ENCODE data around the gene IL36A. TPM values are rescaled to one million over a fixed set of nuclear protein-coding genes. Genes with fewer than 3 reads are reported as not detected.

The IL36A gene
- total RNA-seq, 1 donor from 2014 or later: not detected

DNA sequence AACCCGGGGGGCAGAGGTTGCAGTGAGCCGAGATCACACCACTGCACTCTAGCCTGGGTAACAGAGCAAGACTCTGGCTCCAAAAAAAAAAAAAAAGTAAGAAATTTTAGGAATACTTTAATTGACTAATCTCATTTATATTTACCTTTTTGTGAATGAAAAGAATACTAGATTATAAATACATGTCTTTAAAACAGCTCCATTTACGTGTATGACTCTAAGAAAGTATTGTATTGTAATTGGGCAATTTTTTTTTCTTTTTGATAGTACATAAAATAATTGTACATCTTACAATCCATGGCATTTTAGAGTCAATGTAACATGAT, 8.0 kb downstream of the IL36A start:
- Mint-ChIP-seq H3K36me3 (no peaks in the 10 kb centered on the region), H3K4me1 (no peaks in the 10 kb centered on the region), H3K27me3 (ENCODE audit: low read depth) (peaks cover 47% of the 10 kb centered on the region), H3K27ac (no peak overlapping the region), H3K4me3 (no peak overlapping the region), H3K9me3 (peaks cover 13% of the 10 kb centered on the region)
- no peak for DNase-seq (ENCODE audit: low spot score in 2 of 2, unreplicated experiment in 2 of 2)
- TF ChIP-seq, protein P1, sequence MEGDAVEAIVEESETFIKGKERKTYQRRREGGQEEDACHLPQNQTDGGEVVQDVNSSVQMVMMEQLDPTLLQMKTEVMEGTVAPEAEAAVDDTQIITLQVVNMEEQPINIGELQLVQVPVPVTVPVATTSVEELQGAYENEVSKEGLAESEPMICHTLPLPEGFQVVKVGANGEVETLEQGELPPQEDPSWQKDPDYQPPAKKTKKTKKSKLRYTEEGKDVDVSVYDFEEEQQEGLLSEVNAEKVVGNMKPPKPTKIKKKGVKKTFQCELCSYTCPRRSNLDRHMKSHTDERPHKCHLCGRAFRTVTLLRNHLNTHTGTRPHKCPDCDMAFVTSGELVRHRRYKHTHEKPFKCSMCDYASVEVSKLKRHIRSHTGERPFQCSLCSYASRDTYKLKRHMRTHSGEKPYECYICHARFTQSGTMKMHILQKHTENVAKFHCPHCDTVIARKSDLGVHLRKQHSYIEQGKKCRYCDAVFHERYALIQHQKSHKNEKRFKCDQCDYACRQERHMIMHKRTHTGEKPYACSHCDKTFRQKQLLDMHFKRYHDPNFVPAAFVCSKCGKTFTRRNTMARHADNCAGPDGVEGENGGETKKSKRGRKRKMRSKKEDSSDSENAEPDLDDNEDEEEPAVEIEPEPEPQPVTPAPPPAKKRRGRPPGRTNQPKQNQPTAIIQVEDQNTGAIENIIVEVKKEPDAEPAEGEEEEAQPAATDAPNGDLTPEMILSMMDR (IDR thresholded peaks at IDR 0.05; ENCODE audit: unreplicated experiment): no peak

GRCh38 chr2:113014067-113014466, 8.8 kb downstream of the IL36A start:
- peaks cover 20% of the 10 kb centered on the region for H3K9me3 Mint-ChIP-seq
- no peaks in the 10 kb centered on the region for H3K36me3 Mint-ChIP-seq
- TF ChIP-seq, protein P1 (IDR thresholded peaks at IDR 0.05; ENCODE audit: unreplicated experiment): no peak
- no peaks in the 10 kb centered on the region for H3K4me1 Mint-ChIP-seq
- H3K27me3 Mint-ChIP-seq (ENCODE audit: low read depth): peaks cover 50% of the 10 kb centered on the region
- no peak overlapping the region for H3K4me3 Mint-ChIP-seq
- DNase-seq (ENCODE audit: low spot score in 2 of 2, unreplicated experiment in 2 of 2): no peak
- H3K27ac Mint-ChIP-seq: no peak overlapping the region

GRCh38 chr2:113015042-113015441, 9.8 kb downstream of the IL36A start:
- no peak for DNase-seq (ENCODE audit: low spot score in 2 of 2, unreplicated experiment in 2 of 2)
- Mint-ChIP-seq H3K9me3 (peaks cover 26% of the 10 kb centered on the region), H3K4me3 (no peak overlapping the region), H3K36me3 (no peaks in the 10 kb centered on the region), H3K4me1 (no peaks in the 10 kb centered on the region), H3K27me3 (ENCODE audit: low read depth) (peaks cover 52% of the 10 kb centered on the region), H3K27ac (no peak overlapping the region)
- TF ChIP-seq, protein P1 (IDR thresholded peaks at IDR 0.05; ENCODE audit: unreplicated experiment): no peak

DNA sequence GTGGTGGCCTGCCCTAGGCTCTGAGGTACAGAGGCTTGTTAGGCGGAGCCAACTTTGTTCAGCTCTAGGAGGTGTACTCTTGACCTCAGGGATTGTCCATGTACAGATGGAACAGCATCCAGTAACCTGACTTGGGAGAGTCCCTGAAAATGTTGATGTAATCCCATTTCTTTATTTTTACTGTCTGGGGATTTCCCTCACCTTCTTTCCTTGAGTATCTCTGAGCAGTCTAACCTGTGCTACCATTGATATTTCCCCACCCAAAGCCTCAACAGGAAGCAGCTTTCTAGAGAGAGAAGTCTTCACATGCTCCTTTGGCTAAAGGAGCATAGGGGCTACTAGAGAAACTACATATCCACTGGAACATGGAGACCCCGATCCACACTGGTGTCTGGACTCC, 10.4 kb downstream of the IL36A start:
- Mint-ChIP-seq H3K9me3 (peaks cover 26% of the 10 kb centered on the region), H3K4me3 (no peak overlapping the region), H3K4me1 (no peaks in the 10 kb centered on the region), H3K27me3 (ENCODE audit: low read depth) (peaks cover 48% of the 10 kb centered on the region), H3K27ac (no peak overlapping the region), H3K36me3 (no peaks in the 10 kb centered on the region)
- no peak for DNase-seq (ENCODE audit: low spot score in 2 of 2, unreplicated experiment in 2 of 2)
- TF ChIP-seq, protein P1 (IDR thresholded peaks at IDR 0.05; ENCODE audit: unreplicated experiment): no peak

- no peak overlapping the region for H3K4me3 Mint-ChIP-seq
- no peak overlapping the region for H3K27ac Mint-ChIP-seq
- no peaks in the 10 kb centered on the region for H3K36me3 Mint-ChIP-seq
- no peak for DNase-seq (ENCODE audit: low spot score in 2 of 2, unreplicated experiment in 2 of 2)
- no peaks in the 10 kb centered on the region for H3K4me1 Mint-ChIP-seq
- TF ChIP-seq, protein P1 (IDR thresholded peaks at IDR 0.05; ENCODE audit: unreplicated experiment): no peak
- peaks cover 20% of the 10 kb centered on the region for H3K9me3 Mint-ChIP-seq
- peaks cover 51% of the 10 kb centered on the region for H3K27me3 Mint-ChIP-seq (ENCODE audit: low read depth)
Measured at GRCh38 chr2:113018509-113018908, 13.2 kb downstream of the IL36A start.

DNA sequence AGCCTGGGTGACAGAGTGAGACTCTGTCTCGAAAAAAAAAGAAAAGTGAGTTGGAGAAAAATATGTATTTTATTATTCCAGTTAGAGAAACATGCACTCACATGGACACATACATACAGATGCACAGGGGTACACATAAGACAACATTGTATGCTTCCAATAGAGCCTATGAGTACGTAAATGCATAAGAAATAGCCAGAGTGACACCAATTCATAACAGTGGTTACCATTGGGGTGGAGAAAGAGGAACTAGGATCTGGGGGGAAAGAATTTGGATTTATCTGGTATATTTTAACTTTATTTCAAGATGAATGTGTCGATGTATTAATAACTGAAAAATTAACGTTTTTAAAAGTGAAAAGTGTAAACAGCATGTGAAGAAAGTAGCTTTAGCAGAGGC, 16.1 kb downstream of the IL36A start:
- no peak overlapping the region for H3K4me3 Mint-ChIP-seq
- no peaks in the 10 kb centered on the region for H3K36me3 Mint-ChIP-seq
- H3K27me3 Mint-ChIP-seq (ENCODE audit: low read depth): peaks cover 70% of the 10 kb centered on the region
- TF ChIP-seq, protein P1 (IDR thresholded peaks at IDR 0.05; ENCODE audit: unreplicated experiment): no peak
- no peak for DNase-seq (ENCODE audit: low spot score in 2 of 2, unreplicated experiment in 2 of 2)
- H3K4me1 Mint-ChIP-seq: no peaks in the 10 kb centered on the region
- H3K27ac Mint-ChIP-seq: no peak overlapping the region
- H3K9me3 Mint-ChIP-seq: peaks cover 20% of the 10 kb centered on the region

Measured in mesothelial cell of epicardium (in vitro differentiated cells).